ENCODE data around the gene UBE2F. TPM values are rescaled to one million over a fixed set of nuclear protein-coding genes. Genes with fewer than 3 reads are reported as not detected.

Gene UBE2F
- total and polyA plus RNA-seq, 7 experiments from 2014 or later: 42.5 to 114 (median 52.7) TPM

DNA sequence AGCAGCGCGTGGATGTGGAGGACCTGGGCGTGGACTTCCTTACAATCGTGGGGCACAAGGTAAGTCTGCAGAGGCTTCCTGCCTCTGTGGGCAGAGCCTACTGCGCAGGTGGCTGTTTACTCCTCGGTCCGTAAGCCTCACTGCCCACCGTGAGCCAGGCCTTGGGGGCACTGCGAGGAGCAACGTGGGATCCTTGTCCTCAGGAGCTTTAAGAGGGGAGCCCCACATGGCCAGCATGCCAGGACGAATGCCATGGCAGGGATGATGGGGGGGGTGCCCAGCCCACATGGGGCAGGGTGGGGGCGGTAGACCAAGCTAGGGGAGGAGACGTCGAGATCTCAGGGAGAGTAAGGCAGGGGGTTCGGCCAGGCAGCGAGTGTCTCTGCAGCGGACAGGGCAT, 115.3 kb downstream of the UBE2F start:
- no peak overlapping the region for H3K4me3 Mint-ChIP-seq
- Histone ChIP-seq H3K36me3 (ENCODE audit: control insufficient read depth in 2 of 3, insufficient read depth in 3 of 3, low read length in 3 of 3) (peaks cover 5 to 48% (median 17%) of the 10 kb centered on the region in 3 experiments), H3K27ac (ENCODE audit: low read depth, low read length) (no peak overlapping the region), H3K27me3 (ENCODE audit: control insufficient read depth in 2 of 2, insufficient read depth in 2 of 2, low read length in 2 of 2) (no peaks in the 10 kb centered on the region), H3K4me3 (ENCODE audit: low read length) (no peak overlapping the region), H3K4me1 (ENCODE audit: control insufficient read depth in 2 of 2, insufficient read depth in 2 of 2, low read length in 2 of 2) (no peaks in the 10 kb centered on the region), H3K9me3 (ENCODE audit: control insufficient read depth in 2 of 3, low read length in 3 of 3) (no peaks in the 10 kb centered on the region)
- peaks cover 19 to 72% (median 45%) of the 10 kb centered on the region in 5 donors for H3K36me3 Mint-ChIP-seq
- intact Hi-C loops (cut with micrococcal nuclease): no loop called here
- H3K9me3 Mint-ChIP-seq: peaks cover 0 to 5% (median 0%) of the 10 kb centered on the region in 11 donors
- CTCF ChIA-PET: no interaction called here
- ATAC-seq (no peak), DNase-seq (peak in 1 of 9 donors; percentile 14)
- POLR2A ChIA-PET: no interaction called here
- no peaks in the 10 kb centered on the region for H3K27me3 Mint-ChIP-seq
- H3K4me1 Mint-ChIP-seq: peaks cover 0 to 12% (median 2%) of the 10 kb centered on the region in 7 donors
- H3K27ac Mint-ChIP-seq: no peak overlapping the region

DNA sequence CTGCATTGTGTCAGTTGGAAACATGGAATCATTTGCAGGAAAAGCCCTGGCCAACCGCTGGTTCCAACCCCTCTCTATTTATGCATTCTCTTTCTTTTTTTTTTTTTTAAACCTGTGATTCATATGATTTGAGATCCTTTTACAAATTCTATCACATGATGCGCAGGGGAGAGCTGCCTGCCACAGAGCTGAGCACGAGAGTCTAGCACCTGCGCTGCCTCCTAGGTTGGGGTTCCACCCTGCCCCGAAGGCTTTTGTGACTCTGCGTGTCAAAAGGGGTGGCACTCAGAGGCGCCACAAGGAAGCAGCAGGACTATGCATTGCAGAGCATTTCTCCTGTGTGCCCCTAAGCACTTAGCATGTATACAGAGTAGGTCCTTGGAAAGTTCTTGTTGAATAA, 116.0 kb downstream of the UBE2F start:
- Histone ChIP-seq H3K36me3 (ENCODE audit: control insufficient read depth in 2 of 3, insufficient read depth in 3 of 3, low read length in 3 of 3) (peaks cover 5 to 41% (median 17%) of the 10 kb centered on the region in 3 experiments), H3K4me1 (ENCODE audit: control insufficient read depth in 2 of 2, insufficient read depth in 2 of 2, low read length in 2 of 2) (no peaks in the 10 kb centered on the region), H3K9me3 (ENCODE audit: control insufficient read depth in 2 of 3, low read length in 3 of 3) (no peaks in the 10 kb centered on the region), H3K27me3 (ENCODE audit: control insufficient read depth in 2 of 2, insufficient read depth in 2 of 2, low read length in 2 of 2) (no peaks in the 10 kb centered on the region), H3K27ac (ENCODE audit: low read depth, low read length) (no peak overlapping the region), H3K4me3 (ENCODE audit: low read length) (no peak overlapping the region)
- Mint-ChIP-seq H3K27me3 (no peaks in the 10 kb centered on the region), H3K9me3 (peaks cover 0 to 1% (median 0%) of the 10 kb centered on the region in 11 donors), H3K36me3 (peaks cover 19 to 66% (median 42%) of the 10 kb centered on the region in 5 donors), H3K4me1 (peaks cover 0 to 17% (median 2%) of the 10 kb centered on the region in 7 donors), H3K27ac (no peak overlapping the region), H3K4me3 (no peak overlapping the region)
- ChIA-PET CTCF (no interaction called here), POLR2A (no interaction called here)
- ATAC-seq: no peak
- DNase-seq: peak in 1 of 9 donors; percentile 7
- intact Hi-C loops (cut with micrococcal nuclease): no loop called here

DNA sequence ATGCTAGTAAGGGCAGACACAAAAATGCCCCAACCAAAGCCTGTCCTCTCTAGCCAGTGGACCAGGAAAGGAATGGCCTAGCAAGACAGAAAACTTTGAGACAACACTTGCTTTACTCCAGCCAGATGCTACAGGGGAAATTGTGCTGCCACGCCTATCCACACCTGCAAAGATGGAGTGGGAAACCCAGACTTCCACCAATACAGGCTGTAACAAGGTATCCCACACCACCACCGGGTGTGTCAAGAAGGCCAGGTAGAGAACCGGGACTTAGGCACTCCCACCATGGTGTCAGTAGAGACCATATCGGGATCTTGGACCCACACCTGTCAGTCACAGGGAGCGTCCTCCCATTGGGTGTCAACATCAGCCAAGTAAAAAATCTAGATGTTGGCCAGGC, 117.1 kb downstream of the UBE2F start:
- Histone ChIP-seq H3K27ac (ENCODE audit: low read depth, low read length) (no peak overlapping the region), H3K4me3 (ENCODE audit: low read length) (no peak overlapping the region), H3K4me1 (ENCODE audit: control insufficient read depth in 2 of 2, insufficient read depth in 2 of 2, low read length in 2 of 2) (no peaks in the 10 kb centered on the region), H3K27me3 (ENCODE audit: control insufficient read depth in 2 of 2, insufficient read depth in 2 of 2, low read length in 2 of 2) (no peaks in the 10 kb centered on the region), H3K36me3 (ENCODE audit: control insufficient read depth in 2 of 3, insufficient read depth in 3 of 3, low read length in 3 of 3) (peaks cover 5 to 41% (median 17%) of the 10 kb centered on the region in 3 experiments), H3K9me3 (ENCODE audit: control insufficient read depth in 2 of 3, low read length in 3 of 3) (no peaks in the 10 kb centered on the region)
- no peak overlapping the region for H3K4me3 Mint-ChIP-seq
- no peaks in the 10 kb centered on the region for H3K27me3 Mint-ChIP-seq
- peaks cover 0 to 1% (median 0%) of the 10 kb centered on the region in 11 donors for H3K9me3 Mint-ChIP-seq
- H3K27ac Mint-ChIP-seq: no peak overlapping the region
- H3K36me3 Mint-ChIP-seq: peaks cover 19 to 59% (median 40%) of the 10 kb centered on the region in 5 donors
- H3K4me1 Mint-ChIP-seq: peaks cover 0 to 17% (median 2%) of the 10 kb centered on the region in 7 donors
- POLR2A ChIA-PET: no interaction called here
- intact Hi-C loops (cut with micrococcal nuclease): no loop called here
- no peak for ATAC-seq
- CTCF ChIA-PET: no interaction called here
- no peak for DNase-seq

DNA sequence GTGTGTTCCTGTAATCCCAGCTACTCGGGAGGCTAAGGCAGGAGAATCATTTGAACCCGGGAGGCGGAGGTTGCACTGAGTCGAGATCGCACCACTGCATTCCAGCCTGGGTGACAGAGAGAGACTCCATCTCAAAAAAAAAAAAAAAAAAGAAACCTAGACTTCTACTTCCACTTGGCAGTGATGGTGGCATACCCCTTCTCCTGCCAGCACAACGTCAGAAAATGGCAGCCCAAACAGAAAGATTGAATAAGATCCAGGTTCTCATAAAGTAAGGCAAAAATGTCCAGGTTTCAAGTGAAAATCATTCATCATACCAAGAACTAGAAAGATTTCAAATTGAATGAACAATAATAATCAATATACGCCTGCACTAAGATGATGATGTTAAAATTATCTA, 117.9 kb downstream of the UBE2F start:
- ATAC-seq (no peak), DNase-seq (no peak)
- ChIA-PET POLR2A (no interaction called here), CTCF (no interaction called here)
- intact Hi-C loops (cut with micrococcal nuclease): no loop called here
- peaks cover 5 to 41% (median 17%) of the 10 kb centered on the region in 3 experiments for H3K36me3 ChIP-seq (ENCODE audit: control insufficient read depth in 2 of 3, insufficient read depth in 3 of 3, low read length in 3 of 3)
- peaks cover 0 to 17% (median 2%) of the 10 kb centered on the region in 7 donors for H3K4me1 Mint-ChIP-seq
- H3K4me1 ChIP-seq (ENCODE audit: control insufficient read depth in 2 of 2, insufficient read depth in 2 of 2, low read length in 2 of 2): no peaks in the 10 kb centered on the region
- H3K4me3 ChIP-seq (ENCODE audit: low read length): no peak overlapping the region
- no peak overlapping the region for H3K27ac ChIP-seq (ENCODE audit: low read depth, low read length)
- H3K27me3 Mint-ChIP-seq: no peaks in the 10 kb centered on the region
- no peaks in the 10 kb centered on the region for H3K27me3 ChIP-seq (ENCODE audit: control insufficient read depth in 2 of 2, insufficient read depth in 2 of 2, low read length in 2 of 2)
- H3K36me3 Mint-ChIP-seq: peaks cover 16 to 55% (median 33%) of the 10 kb centered on the region in 5 donors
- peaks cover 0 to under 1% (median 0%) of the 10 kb centered on the region in 11 donors for H3K9me3 Mint-ChIP-seq
- H3K4me3 Mint-ChIP-seq: no peak overlapping the region
- H3K9me3 ChIP-seq (ENCODE audit: control insufficient read depth in 2 of 3, low read length in 3 of 3): no peaks in the 10 kb centered on the region
- no peak overlapping the region for H3K27ac Mint-ChIP-seq

DNA sequence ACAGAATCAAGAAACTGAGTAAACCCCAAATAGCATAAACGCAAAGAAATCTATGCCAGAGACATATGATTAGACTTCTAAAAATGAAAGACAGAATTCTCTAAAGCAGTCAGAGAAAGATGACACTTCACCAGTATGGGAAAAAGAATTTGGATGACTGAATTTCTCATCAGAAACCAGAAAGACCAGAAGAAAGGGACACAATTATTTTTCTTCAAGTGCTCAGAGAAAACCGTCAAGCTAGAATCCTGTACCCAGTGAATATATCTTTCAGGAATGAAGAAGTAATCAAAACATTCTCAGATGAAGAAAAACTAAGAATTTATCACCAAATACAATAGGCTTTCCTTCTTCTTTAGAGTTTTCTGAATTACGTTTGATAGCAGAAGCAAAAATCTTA, 119.1 kb downstream of the UBE2F start:
- ATAC-seq (no peak), DNase-seq (no peak)
- Histone ChIP-seq H3K9me3 (ENCODE audit: control insufficient read depth in 2 of 3, low read length in 3 of 3) (no peaks in the 10 kb centered on the region), H3K4me1 (ENCODE audit: control insufficient read depth in 2 of 2, insufficient read depth in 2 of 2, low read length in 2 of 2) (no peaks in the 10 kb centered on the region), H3K27me3 (ENCODE audit: control insufficient read depth in 2 of 2, insufficient read depth in 2 of 2, low read length in 2 of 2) (no peaks in the 10 kb centered on the region), H3K36me3 (ENCODE audit: control insufficient read depth in 2 of 3, insufficient read depth in 3 of 3, low read length in 3 of 3) (peaks cover 5 to 33% (median 17%) of the 10 kb centered on the region in 3 experiments), H3K27ac (ENCODE audit: low read depth, low read length) (no peak overlapping the region), H3K4me3 (ENCODE audit: low read length) (no peak overlapping the region)
- ChIA-PET CTCF (no interaction called here), POLR2A (interaction anchor here (0.6 kb wide), 2 partner anchors 8 to 369 kb away, joined by 4 to 11 read pairs; no protein-coding TSS in a partner anchor)
- Mint-ChIP-seq H3K36me3 (peaks cover 11 to 46% (median 32%) of the 10 kb centered on the region in 5 donors), H3K4me3 (no peak overlapping the region), H3K9me3 (no peaks in the 10 kb centered on the region), H3K4me1 (peaks cover 0 to 17% (median 2%) of the 10 kb centered on the region in 7 donors), H3K27ac (no peak overlapping the region), H3K27me3 (no peaks in the 10 kb centered on the region)
- intact Hi-C loops (cut with micrococcal nuclease): no loop called here

DNA sequence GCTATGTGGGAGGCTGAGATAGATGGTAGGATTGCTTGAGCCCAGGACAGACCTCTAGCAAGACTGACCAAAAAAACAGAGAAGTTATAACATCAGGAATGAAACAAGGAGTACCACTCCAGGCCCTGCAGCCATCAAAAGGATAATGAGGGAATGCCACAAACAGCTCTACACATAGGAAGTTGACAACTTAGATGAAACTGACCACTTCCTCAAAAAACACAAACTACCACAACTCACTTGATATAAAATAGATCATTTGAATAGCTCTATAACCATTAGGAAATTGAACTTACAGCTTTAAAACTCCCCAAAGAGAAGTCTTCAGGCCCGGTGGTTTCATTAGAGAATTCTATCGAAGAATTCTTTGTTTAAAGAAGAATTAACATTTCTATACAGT, 120.4 kb downstream of the UBE2F start:
- no peaks in the 10 kb centered on the region for H3K9me3 Mint-ChIP-seq
- Histone ChIP-seq H3K27ac (ENCODE audit: low read depth, low read length) (no peak overlapping the region), H3K9me3 (ENCODE audit: control insufficient read depth in 2 of 3, low read length in 3 of 3) (no peaks in the 10 kb centered on the region), H3K4me3 (ENCODE audit: low read length) (no peak overlapping the region), H3K4me1 (ENCODE audit: control insufficient read depth in 2 of 2, insufficient read depth in 2 of 2, low read length in 2 of 2) (no peaks in the 10 kb centered on the region), H3K36me3 (ENCODE audit: control insufficient read depth in 2 of 3, insufficient read depth in 3 of 3, low read length in 3 of 3) (peaks cover 5 to 20% (median 11%) of the 10 kb centered on the region in 3 experiments), H3K27me3 (ENCODE audit: control insufficient read depth in 2 of 2, insufficient read depth in 2 of 2, low read length in 2 of 2) (no peaks in the 10 kb centered on the region)
- peak; percentile 41 for ATAC-seq
- H3K4me1 Mint-ChIP-seq: peaks cover 0 to 17% (median 2%) of the 10 kb centered on the region in 7 donors
- CTCF ChIA-PET: interaction anchor here (0.6 to 0.8 kb wide), 2 partner anchors 117 to 231 kb away, joined by 3 to 4 read pairs; no protein-coding TSS in a partner anchor
- no peaks in the 10 kb centered on the region for H3K27me3 Mint-ChIP-seq
- intact Hi-C loops (cut with micrococcal nuclease): no loop called here
- POLR2A ChIA-PET: interaction anchor here (0.6 kb wide), 1 partner anchor 283 kb away, joined by 3 read pairs; no protein-coding TSS in a partner anchor
- no peak for DNase-seq
- no peak overlapping the region for H3K27ac Mint-ChIP-seq
- no peak overlapping the region for H3K4me3 Mint-ChIP-seq
- peaks cover 4 to 37% (median 27%) of the 10 kb centered on the region in 5 donors for H3K36me3 Mint-ChIP-seq

DNA sequence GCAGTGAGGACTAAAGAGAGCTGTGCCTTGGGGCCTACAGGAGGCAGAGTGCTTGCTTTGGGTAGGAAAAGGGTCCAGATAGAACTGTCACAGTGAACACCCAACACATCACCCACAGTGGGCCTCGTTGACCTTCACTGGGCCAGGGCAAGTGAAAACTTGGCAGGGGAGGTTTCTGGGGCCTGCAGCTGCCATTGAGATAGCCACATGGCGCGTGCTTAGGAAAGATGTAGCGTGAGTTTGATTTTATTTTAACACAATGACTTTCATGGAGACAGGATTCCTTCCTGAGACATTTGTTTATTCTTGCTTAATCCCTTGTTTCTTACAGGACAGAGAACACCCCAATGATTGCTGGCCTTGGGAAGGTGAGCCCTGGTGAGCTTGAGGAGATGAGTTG, 124.1 kb downstream of the UBE2F start:
- ChIA-PET CTCF (no interaction called here), POLR2A (no interaction called here)
- Mint-ChIP-seq H3K9me3 (no peaks in the 10 kb centered on the region), H3K27ac (peak overlapping the region in 1 of 9 donors; percentile 34), H3K4me3 (no peak overlapping the region), H3K4me1 (peaks cover 0 to 16% (median 3%) of the 10 kb centered on the region in 7 donors), H3K36me3 (peaks cover 0 to 18% (median 6%) of the 10 kb centered on the region in 5 donors), H3K27me3 (no peaks in the 10 kb centered on the region)
- Histone ChIP-seq H3K9me3 (ENCODE audit: control insufficient read depth in 2 of 3, low read length in 3 of 3) (no peaks in the 10 kb centered on the region), H3K36me3 (ENCODE audit: control insufficient read depth in 2 of 3, insufficient read depth in 3 of 3, low read length in 3 of 3) (no peaks in the 10 kb centered on the region), H3K4me3 (ENCODE audit: low read length) (no peak overlapping the region), H3K27ac (ENCODE audit: low read depth, low read length) (no peak overlapping the region), H3K4me1 (ENCODE audit: control insufficient read depth in 2 of 2, insufficient read depth in 2 of 2, low read length in 2 of 2) (no peaks in the 10 kb centered on the region), H3K27me3 (ENCODE audit: control insufficient read depth in 2 of 2, insufficient read depth in 2 of 2, low read length in 2 of 2) (no peaks in the 10 kb centered on the region)
- intact Hi-C loops (cut with micrococcal nuclease): no loop called here
- ATAC-seq: no peak
- peak in 1 of 9 donors; percentile 13 for DNase-seq

Measured in naive thymus-derived CD4-positive, alpha-beta T cell (primary cell).